ENCODE data around the gene BTBD2. TPM values are rescaled to one million over a fixed set of nuclear protein-coding genes. Genes with fewer than 3 reads are reported as not detected.

Gene BTBD2
- total RNA-seq (2016; rRNA removed; fragmentation: Illumina TruSeq; extraction: Trizol) (28.1 and 30.9 TPM in 2 replicates), polyA plus RNA-seq (2011; rRNA removed) (45.3 and 45.6 TPM in 2 replicates), polyA minus RNA-seq (2011; rRNA and poly(A)+ RNA removed; ENCODE audit: low replicate concordance) (32.8 and 55.6 TPM in 2 replicates), Bru-seq, nascent RNA (percentile 48 among the genes with signal in this experiment), BruChase-seq, experiment 1, labeled RNA remaining after a 6-hour chase (percentile 62 among the genes with signal in this experiment), BruChase-seq, experiment 2, labeled RNA remaining after a 2-hour chase (percentile 49 among the genes with signal in this experiment)
- total RNA-seq (2016; cell fraction: cytosol; rRNA removed; fragmentation: Illumina TruSeq; extraction: Trizol; ENCODE audit: low read depth) = 33.3 and 38.0 TPM in 2 replicates
- total RNA-seq (2016; cell fraction: insoluble cytoplasmic fraction; rRNA removed; fragmentation: Illumina TruSeq; extraction: Trizol) = 26.7 and 27.1 TPM in 2 replicates
- total RNA-seq (2016; cell fraction: membrane; rRNA removed; fragmentation: Illumina TruSeq; extraction: Trizol) = 73.7 and 74.9 TPM in 2 replicates
- 18.7 and 18.8 TPM in 2 replicates for total RNA-seq (2016; cell fraction: nucleus; rRNA removed; fragmentation: Illumina TruSeq; extraction: Trizol)
- polyA plus RNA-seq (2011; cell fraction: cytosol; rRNA removed) = 23.9 and 43.2 TPM in 2 replicates
- polyA plus RNA-seq (2011; cell fraction: nucleus; rRNA removed) = 43.1 and 48.6 TPM in 2 replicates
- 46.5 and 49.0 TPM in 2 replicates for polyA plus RNA-seq (2012)
- 74.0 and 79.4 TPM in 2 replicates for polyA plus RNA-seq (2016; cell fraction: cytosol; fragmentation: Illumina TruSeq; extraction: Trizol; ENCODE audit: low read depth)
- polyA plus RNA-seq (2016; cell fraction: insoluble cytoplasmic fraction; fragmentation: Illumina TruSeq; extraction: Trizol; ENCODE audit: low read depth) = 39.4 and 51.6 TPM in 2 replicates
- polyA plus RNA-seq (2016; cell fraction: membrane; fragmentation: Illumina TruSeq; extraction: Trizol; ENCODE audit: low read depth) = 106 and 123 TPM in 2 replicates
- polyA plus RNA-seq (2016; cell fraction: nucleus; fragmentation: Illumina TruSeq; extraction: Trizol; ENCODE audit: insufficient read depth, low read depth) = 43.6 and 45.5 TPM in 2 replicates
- 39.1 and 43.2 TPM in 2 replicates for polyA minus RNA-seq (2011; cell fraction: cytosol; rRNA and poly(A)+ RNA removed)
- polyA minus RNA-seq (2011; cell fraction: nucleus; rRNA and poly(A)+ RNA removed) = 10.3 and 12.1 TPM in 2 replicates
- long read RNA-seq, experiment 1, partial matches to known transcripts = 13 of 16 reads
- long read RNA-seq, experiment 1, other reads (novel, unspliced or antisense) = 1 of 16 reads
- long read RNA-seq, experiment 2, transcript BTBD2-201 (9 exons, 2,649 nt) = major isoform, 138 of 219 reads
- long read RNA-seq, experiment 2, partial matches to known transcripts = 21 of 219 reads
- long read RNA-seq, experiment 2, other reads (novel, unspliced or antisense) = 54 of 219 reads

- intact Hi-C loops (cut with micrococcal nuclease; ENCODE audit: unreplicated experiment) = loop anchor here (1.0 to 10.0 kb wide), 2 partner anchors 54 to 139 kb away; partner anchors contain the start of gene AP3D1
- in situ Hi-C loops (cut with HindIII; ENCODE audit: extremely low pct_ligation_motif_present, low pct_unique_long_range_greater_than_20kb) = no loop called here
- no peak for FAIRE-seq
- WGBS (ENCODE audit: low lambda C conversion rate) = 2% methylated on average over 20 of the region's 20 CpGs
- no peak within 1 kb of the TSS for H2AFZ ChIP-seq (ENCODE audit: low read length)
- no peak for ATAC-seq
- H3K9me3 ChIP-seq (ENCODE audit: low read length) = no peaks in the 10 kb centered on the region
- CTCF ChIA-PET (ENCODE audit: low intra/inter-chr PET ratio, low total read pairs) = no interaction called here
- H3K4me1 ChIP-seq (ENCODE audit: insufficient read depth, low read length) = peaks cover 23% of the 10 kb centered on the region
- no peaks in the 10 kb centered on the region for H3K27me3 ChIP-seq (ENCODE audit: control insufficient read depth in 1 of 2, insufficient read depth in 2 of 2, low read length in 2 of 2)
- no peaks in the 10 kb centered on the region for H4K20me1 ChIP-seq (ENCODE audit: insufficient read depth, low read length)
- H3K9ac ChIP-seq (ENCODE audit: insufficient read depth, low read depth, low read length) = peak within 1 kb of the TSS; percentile 67; the same call in 1 of the 2 replicates
- POLR2A ChIA-PET = interaction anchor here (0.7 to 1.3 kb wide), 7 partner anchors 10 to 441 kb away, joined by 3 to 11 read pairs (median 5); partner anchors contain the start of genes AP3D1 and LMNB2
- DNase-seq (ENCODE audit: low spot score) = no peak
- peaks cover 2% of the 10 kb centered on the region for H3K79me2 ChIP-seq (ENCODE audit: insufficient read depth, low read length)
- BruUV-seq (replicated peaks) = no TSS peak
- peak within 1 kb of the TSS; percentile 67 to 88 (median 78) for H3K4me3 ChIP-seq (replicated peaks in 1 of 3; ENCODE audit: insufficient read depth in 1 of 3, low read depth in 2 of 3, low read length in 3 of 3)
- peak within 1 kb of the TSS; percentile 80 for H3K4me2 ChIP-seq (ENCODE audit: low read depth, low read length)
- H3K27ac ChIP-seq (ENCODE audit: extremely low read length, insufficient read depth, low read length) = no peak within 1 kb of the TSS
- no peaks in the 10 kb centered on the region for H3K36me3 ChIP-seq (replicated peaks in 1 of 2; ENCODE audit: control insufficient read depth in 1 of 2, insufficient read depth in 2 of 2, low read length in 2 of 2)
- peak; percentile 46; the same call in 1 of the 2 replicates for TF ChIP-seq ZNF263 (CRISPR knock-in tag; IDR thresholded peaks at IDR 0.05)
- no peak for TF ChIP-seq LBX2 (CRISPR knock-in tag; IDR thresholded peaks at IDR 0.05; ENCODE audit: borderline replicate concordance)
- no peak for TF ChIP-seq NCOR1 (IDR thresholded peaks at IDR 0.05; ENCODE audit: borderline replicate concordance, low read length)
- TF ChIP-seq PHF5A (CRISPR knock-in tag; IDR thresholded peaks at IDR 0.05; ENCODE audit: low read depth, unreplicated experiment) = no peak
- peak; percentile 89 for TF ChIP-seq YY1 (IDR thresholded peaks at IDR 0.05; ENCODE audit: insufficient read depth, insufficient replicate concordance, low read depth, low read length)
- 0 out of 2 replicates have a peak, but pooled peaks have one; percentile 20 for TF ChIP-seq MAZ (IDR thresholded peaks at IDR 0.05; ENCODE audit: borderline replicate concordance, low read depth, low read length)
- no peak for TF ChIP-seq MAZ (CRISPR knock-in tag; IDR thresholded peaks at IDR 0.05; ENCODE audit: low read depth)
- no peak for TF ChIP-seq KDM3A (CRISPR knock-in tag; IDR thresholded peaks at IDR 0.05; ENCODE audit: low read depth)
- no peak for TF ChIP-seq ZNF224 (CRISPR knock-in tag; IDR thresholded peaks at IDR 0.05)
- TF ChIP-seq HNRNPUL1 (IDR thresholded peaks at IDR 0.05; ENCODE audit: low read depth, low read length) = no peak
- TF ChIP-seq PHF8 (CRISPR knock-in tag; IDR thresholded peaks at IDR 0.05) = peak; percentile 49
- TF ChIP-seq ZNF337 (CRISPR knock-in tag; IDR thresholded peaks at IDR 0.05; ENCODE audit: borderline replicate concordance, low read depth) = no peak
- TF ChIP-seq ZNF296 (CRISPR knock-in tag; conservative IDR thresholded peaks at IDR 0.05) = no peak
- TF ChIP-seq PRDM10 (CRISPR knock-in tag; IDR thresholded peaks at IDR 0.05; ENCODE audit: low read depth) = no peak
- 0 out of 2 replicates have a peak, but pooled peaks have one; percentile 10 for TF ChIP-seq RBFOX2 (IDR thresholded peaks at IDR 0.05; ENCODE audit: low read depth, low read length)
- TF ChIP-seq MBNL3 (CRISPR knock-in tag; conservative IDR thresholded peaks at IDR 0.05) = no peak
Measured at GRCh38 chr19:2015608-2015950, at the start of gene BTBD2. Gene BTBD2, minus strand, starts transcription at chr19:2015714. Its CDS starts 11 bp downstream, at chr19:2015703.

Data from HepG2 (cell line).